Stimulated activated CD8-positive, alpha-beta memory T cell treated with anti-CD3 and anti-CD28 coated beads, Interleukin-4, amount 100 ng/mL, for 1 hour (primary cell): ENCODE data around the gene PLIN5.
"Not testable (repeated sequence)": the region's sequence is repeated elsewhere in the genome, so short reads cannot be mapped to it uniquely, and the experiment has no call there.

Source experiments
- DNase-seq, 2 donors: peaks; one replicate each; pipeline ENCODE4 v3.0.0-alpha.2; 2020; ENCODE audit warnings: low read depth in 2 of 2, low spot score in 1 of 2

Gene PLIN5

GRCh38 chr19:4543842-4544647 lies 9.0 kb upstream of the PLIN5 start:
- DNase-seq: no peak

GRCh38 chr19:4542896-4543841 lies 8.1 kb upstream of the PLIN5 start:
- no peak for DNase-seq

GRCh38 chr19:4541806-4542145 lies 6.8 kb upstream of the PLIN5 start:
- DNase-seq: not testable (repeated sequence)

- DNase-seq: no peak
These were observed 6.2 kb upstream of the PLIN5 start for GRCh38 chr19:4541114-4541805.

- DNase-seq: no peak
These were observed 4.9 kb upstream of the PLIN5 start, which contains the start of gene LRG1 for GRCh38 chr19:4539693-4540581. Gene LRG1, minus strand, starts transcription at chr19:4540036. Its CDS starts 23 bp downstream, at chr19:4540013.

GRCh38 chr19:4539169-4539692 lies 4.2 kb upstream of the PLIN5 start:
- no peak for DNase-seq

- no peak for DNase-seq
These were observed 3.6 kb upstream of the PLIN5 start for GRCh38 chr19:4538601-4538954.

GRCh38 chr19:4537953-4538600 lies 3.1 kb upstream of the PLIN5 start:
- DNase-seq: no peak

GRCh38 chr19:4536798-4537197 lies 1.8 kb upstream of the PLIN5 start:
- no peak for DNase-seq

GRCh38 chr19:4533835-4534424 lies 1.1 kb downstream of the PLIN5 start:
- no peak for DNase-seq

- no peak for DNase-seq
These were observed 1.7 kb downstream of the PLIN5 start for GRCh38 chr19:4533334-4533733.

- DNase-seq: no peak
These were observed 3.4 kb downstream of the PLIN5 start for GRCh38 chr19:4531562-4532165.

- no peak for DNase-seq
These were observed 5.0 kb downstream of the PLIN5 start for GRCh38 chr19:4529924-4530522.

- DNase-seq: no peak
These were observed 6.2 kb downstream of the PLIN5 start for GRCh38 chr19:4528843-4529242.

- not testable (repeated sequence) for DNase-seq
These were observed 7.6 kb downstream of the PLIN5 start for GRCh38 chr19:4527377-4527776.

GRCh38 chr19:4525563-4526002 lies 9.4 kb downstream of the PLIN5 start:
- DNase-seq: no peak

GRCh38 chr19:4524808-4525562 lies 10.0 kb downstream of the PLIN5 start:
- DNase-seq: peak; percentile 22 to 38
